GM13977 (cell line): ENCODE measurements around the gene KCNK7.

Experiments
- DNase-seq: peaks from one replicate; pipeline ENCODE4 v3.0.0; 2012; ENCODE audit warnings: low spot score
- CTCF ChIP-seq: IDR thresholded peaks from 2 replicates; pipeline ENCODE4 v1.5.1; 2012; ENCODE audit warnings: mild to moderate bottlenecking, control low read depth; ENCODE audit not compliant: insufficient read depth; ENCODE audit errors: extremely low read depth, missing control alignments
- in situ Hi-C: fragments of 300-500 bp; cut with MboI; formaldehyde crosslinking; loops from one replicate; pipeline ENCODE4 v1.12.0; 2022; ENCODE audit warnings: low sequenced_read_pairs, low pct_unique_long_range_greater_than_20kb, mixed read lengths, inconsistent platforms; ENCODE audit not compliant: unreplicated experiment

KCNK7 gene

DNA sequence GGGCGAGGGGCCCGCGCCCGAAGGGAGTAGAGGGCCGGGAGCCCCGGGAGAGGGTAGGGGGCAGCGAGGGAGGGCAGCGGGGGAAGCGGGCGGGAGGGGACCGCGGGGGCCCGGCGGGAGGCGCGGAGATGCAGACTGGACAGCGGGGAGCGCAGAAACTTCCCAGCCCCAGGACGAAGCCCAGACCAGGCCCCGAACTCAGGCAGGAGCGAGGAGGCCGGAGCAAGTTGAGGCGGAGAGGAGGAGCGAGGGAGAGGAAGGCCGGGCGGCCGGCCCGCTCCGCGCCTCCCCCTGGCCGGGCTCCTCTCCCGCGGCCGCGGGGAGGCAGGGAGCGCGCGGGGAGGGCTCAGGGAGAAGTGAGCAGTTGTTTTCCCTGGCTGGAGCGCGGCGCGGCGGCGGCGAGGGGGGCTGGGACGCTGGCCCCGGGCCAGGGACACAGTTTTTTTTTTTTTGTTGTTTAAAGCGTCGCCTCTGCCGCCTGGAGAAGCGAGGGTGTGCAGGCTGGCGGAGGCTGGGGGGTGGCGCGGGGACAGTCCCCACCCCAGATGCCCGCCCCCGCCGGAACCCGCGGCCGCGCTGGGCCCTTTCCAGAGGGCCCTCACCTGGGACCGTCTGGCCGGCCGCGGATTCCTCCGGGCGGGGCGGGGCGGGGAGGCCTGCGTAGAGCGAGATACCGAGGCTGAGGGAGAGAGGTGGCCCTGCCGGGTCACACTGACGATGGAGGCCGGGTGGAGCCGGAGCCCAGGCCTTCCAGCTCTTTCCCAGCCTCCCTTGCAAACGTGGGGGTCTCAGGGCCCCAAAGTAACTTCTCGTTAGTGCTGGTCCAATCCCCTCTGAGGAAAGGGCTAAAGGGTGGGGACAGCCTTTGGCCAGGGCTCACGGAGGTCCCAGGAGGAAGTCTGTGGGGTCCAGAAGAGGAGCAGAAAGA, 37.3 kb downstream of the KCNK7 start, which contains the start of gene LTBP3:
Gene LTBP3 (minus strand): TSS at position 358 of the 928 bp plus-strand sequence. CDS start 400 bp downstream, outside the sequence.
- in situ Hi-C loops = no loop called here
- no peak for TF ChIP-seq CTCF
- peak; percentile 85 for DNase-seq

GRCh38 chr11:65557280-65558001, 38.2 kb downstream of the KCNK7 start:
- in situ Hi-C loops = no loop called here
- no peak for DNase-seq
- no peak for TF ChIP-seq CTCF

DNA sequence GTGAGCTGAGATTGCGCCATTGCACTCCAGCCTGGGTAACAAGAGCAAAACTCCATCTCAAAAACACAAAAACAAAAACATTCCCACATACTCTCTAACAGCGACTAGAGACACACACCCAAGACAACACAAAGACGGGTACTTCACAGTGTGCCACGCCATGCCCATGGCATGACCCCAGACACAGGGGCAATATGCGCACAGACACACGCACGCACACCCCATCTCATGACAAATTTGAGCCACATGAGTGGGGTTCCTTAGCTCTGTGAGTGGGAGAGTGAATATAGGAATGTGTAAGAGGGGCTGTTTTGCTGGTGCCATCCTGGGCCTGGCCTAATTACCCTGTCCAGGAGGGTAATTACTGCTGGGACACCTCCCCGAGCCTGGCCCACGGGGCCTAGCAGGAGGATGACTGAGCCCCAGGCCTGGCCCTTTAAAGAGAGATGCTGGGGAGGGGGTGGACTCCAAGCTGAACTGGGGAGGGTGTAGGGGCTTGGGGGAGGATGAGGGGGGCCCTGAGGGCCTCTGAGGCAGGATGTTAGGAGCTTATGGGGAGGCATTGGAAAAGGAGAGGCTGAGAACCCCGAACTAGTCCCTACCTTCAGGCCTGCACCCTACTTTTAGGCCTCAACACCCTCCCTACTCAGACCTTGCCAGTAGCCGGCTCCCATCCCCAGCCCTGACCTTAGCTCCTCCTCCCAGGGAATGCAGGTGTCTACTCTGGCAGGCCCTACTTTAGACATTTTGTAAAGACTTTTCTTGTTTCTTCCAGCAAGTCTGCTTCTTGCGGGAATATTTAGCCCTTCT, 38.9 kb downstream of the KCNK7 start:
- in situ Hi-C loops = no loop called here
- DNase-seq = no peak
- TF ChIP-seq CTCF = no peak

DNA sequence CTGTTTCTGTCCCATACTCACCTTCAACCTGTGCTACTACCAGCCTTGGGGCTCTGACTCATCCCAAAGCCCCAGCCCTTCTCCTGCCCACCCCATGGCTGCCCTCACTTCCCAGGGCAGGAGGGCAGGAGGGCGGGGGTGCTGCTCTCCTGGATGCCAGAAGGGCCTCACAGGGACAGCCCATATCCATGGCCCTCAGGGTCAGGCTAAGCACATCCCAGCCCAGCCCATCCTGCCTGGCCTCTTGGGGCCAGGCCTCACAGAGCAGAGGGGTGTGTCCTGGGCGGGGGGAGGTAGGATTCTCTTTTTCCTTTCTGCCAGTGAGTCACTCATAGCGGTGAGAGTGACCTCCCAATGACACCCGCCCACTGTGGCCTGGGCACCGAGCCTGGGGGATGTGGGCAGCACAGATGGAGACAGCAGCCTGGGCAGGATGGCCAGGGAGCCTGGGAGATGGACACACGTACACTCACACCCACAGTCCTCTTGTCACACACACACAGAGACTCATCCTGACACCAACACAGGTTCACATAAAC, 39.8 kb downstream of the KCNK7 start:
- no peak for DNase-seq
- TF ChIP-seq CTCF = no peak
- in situ Hi-C loops = no loop called here

DNA sequence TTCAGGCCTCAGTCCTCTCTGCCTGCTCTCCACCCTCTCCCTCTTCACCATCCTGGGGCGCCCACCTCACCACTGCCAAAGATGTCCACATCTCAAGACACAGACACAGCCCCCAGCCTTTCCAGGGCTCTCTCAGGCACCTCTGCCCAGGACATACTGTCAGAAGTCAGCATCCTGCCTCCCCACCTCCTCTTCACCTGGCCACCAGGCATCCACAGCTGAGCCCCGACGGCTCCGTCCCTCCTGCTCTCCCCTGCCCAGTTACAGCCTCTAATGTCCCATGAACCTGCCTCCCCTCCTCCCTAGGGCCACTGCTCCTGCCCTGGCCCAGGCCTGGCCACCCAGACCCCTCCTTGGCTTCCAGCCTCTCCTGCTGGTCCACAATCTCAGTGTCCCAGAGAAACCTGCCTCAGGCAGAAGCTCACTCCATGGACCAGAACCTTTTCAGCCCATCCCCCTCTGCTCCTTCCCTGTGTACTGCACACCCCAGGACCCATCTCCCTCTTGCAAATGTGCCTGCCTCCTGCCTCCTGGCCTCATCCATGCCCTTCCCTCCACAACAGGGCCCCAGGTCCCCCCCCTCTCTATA, 40.7 kb downstream of the KCNK7 start:
- in situ Hi-C loops = no loop called here
- no peak for DNase-seq
- TF ChIP-seq CTCF = no peak
